ENCODE measurements around the gene CPED1.

Gene CPED1

DNA sequence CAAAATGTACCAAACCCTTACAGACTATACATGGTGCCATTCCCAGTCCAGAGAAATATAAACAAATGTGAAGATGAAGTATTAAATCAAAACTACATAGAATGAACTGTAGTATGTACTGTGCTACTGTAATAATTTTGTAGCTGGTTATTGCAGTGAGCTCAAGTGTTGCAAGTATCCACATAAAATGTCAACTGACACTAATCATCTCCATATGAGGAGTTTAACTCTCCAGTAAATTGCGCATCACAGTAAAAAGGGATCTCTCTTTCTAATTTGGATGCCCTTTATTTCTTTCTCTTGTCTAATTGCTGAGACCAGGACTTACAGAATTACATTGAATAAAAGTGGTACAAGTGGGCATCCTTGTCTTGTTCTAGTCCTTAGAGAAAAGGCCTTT lies 165.5 kb downstream of the CPED1 start:
- no peak overlapping the region for H3K9ac ChIP-seq (ENCODE audit: low read depth in 1 of 2, low read length in 2 of 2)
- H3K4me1 ChIP-seq (ENCODE audit: control insufficient read depth in 2 of 2, insufficient read depth in 2 of 2, low read length in 2 of 2): no peaks in the 10 kb centered on the region
- no peaks in the 10 kb centered on the region for H3K27me3 ChIP-seq (ENCODE audit: control insufficient read depth in 2 of 2, insufficient read depth in 2 of 2, low read length in 2 of 2)
- H3K27ac ChIP-seq (ENCODE audit: low read depth in 2 of 2, low read length in 2 of 2): no peak overlapping the region
- no peaks in the 10 kb centered on the region for H3K36me3 ChIP-seq (ENCODE audit: control insufficient read depth in 2 of 2, insufficient read depth in 2 of 2, low read length in 2 of 2)
- no peak overlapping the region for H3K4me3 ChIP-seq (ENCODE audit: low read length in 2 of 2)
- H3K9me3 ChIP-seq (ENCODE audit: control insufficient read depth in 2 of 2, low read length in 2 of 2): no peaks in the 10 kb centered on the region

DNA sequence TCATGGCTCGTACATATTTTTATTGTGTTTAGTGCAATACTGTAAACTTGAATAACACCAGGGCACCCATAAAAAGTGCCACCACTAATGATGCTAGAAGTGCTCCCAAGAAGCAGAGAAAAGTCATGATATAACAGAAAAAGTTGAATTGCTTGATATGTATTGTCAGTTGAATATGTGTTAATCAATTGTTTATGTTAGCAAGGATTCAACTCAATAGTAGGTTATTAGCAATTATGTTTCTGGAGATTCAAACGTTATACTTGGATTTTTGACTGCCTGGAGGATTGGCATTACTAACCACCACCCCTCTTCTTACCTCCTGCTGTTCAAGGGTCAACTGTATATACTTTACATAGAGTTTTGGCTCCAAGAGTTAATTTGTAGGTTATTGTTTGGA lies 168.3 kb downstream of the CPED1 start:
- H3K36me3 ChIP-seq (ENCODE audit: control insufficient read depth in 2 of 2, insufficient read depth in 2 of 2, low read length in 2 of 2): no peaks in the 10 kb centered on the region
- H3K4me3 ChIP-seq (ENCODE audit: low read length in 2 of 2): no peak overlapping the region
- no peaks in the 10 kb centered on the region for H3K4me1 ChIP-seq (ENCODE audit: control insufficient read depth in 2 of 2, insufficient read depth in 2 of 2, low read length in 2 of 2)
- H3K9me3 ChIP-seq (ENCODE audit: control insufficient read depth in 2 of 2, low read length in 2 of 2): no peaks in the 10 kb centered on the region
- no peak overlapping the region for H3K9ac ChIP-seq (ENCODE audit: low read depth in 1 of 2, low read length in 2 of 2)
- no peak overlapping the region for H3K27ac ChIP-seq (ENCODE audit: low read depth in 2 of 2, low read length in 2 of 2)
- H3K27me3 ChIP-seq (ENCODE audit: control insufficient read depth in 2 of 2, insufficient read depth in 2 of 2, low read length in 2 of 2): no peaks in the 10 kb centered on the region

DNA sequence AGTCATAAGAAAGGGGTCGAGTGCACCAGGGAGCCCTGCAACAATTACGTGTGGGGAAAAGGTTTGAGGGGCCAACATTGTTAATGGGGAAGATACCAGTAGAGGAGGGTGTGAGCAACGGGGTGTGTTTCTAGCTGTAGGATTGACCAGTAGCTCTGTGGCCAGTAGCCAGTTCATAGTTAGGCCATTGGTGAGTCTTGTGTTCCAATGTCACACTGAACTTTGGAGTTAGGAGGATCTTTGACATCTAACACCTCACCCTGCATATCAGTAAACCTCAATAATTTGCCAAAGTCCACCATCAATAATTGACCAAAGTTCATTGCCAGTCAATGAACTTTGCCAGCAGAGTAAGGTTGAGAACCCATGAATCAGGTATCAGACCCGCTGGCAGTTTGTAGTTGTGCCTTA lies 168.8 kb downstream of the CPED1 start:
- H3K27me3 ChIP-seq (ENCODE audit: control insufficient read depth in 2 of 2, insufficient read depth in 2 of 2, low read length in 2 of 2): no peaks in the 10 kb centered on the region
- no peak overlapping the region for H3K27ac ChIP-seq (ENCODE audit: low read depth in 2 of 2, low read length in 2 of 2)
- H3K36me3 ChIP-seq (ENCODE audit: control insufficient read depth in 2 of 2, insufficient read depth in 2 of 2, low read length in 2 of 2): no peaks in the 10 kb centered on the region
- no peak overlapping the region for H3K9ac ChIP-seq (ENCODE audit: low read depth in 1 of 2, low read length in 2 of 2)
- H3K4me1 ChIP-seq (ENCODE audit: control insufficient read depth in 2 of 2, insufficient read depth in 2 of 2, low read length in 2 of 2): no peaks in the 10 kb centered on the region
- H3K9me3 ChIP-seq (ENCODE audit: control insufficient read depth in 2 of 2, low read length in 2 of 2): no peaks in the 10 kb centered on the region
- H3K4me3 ChIP-seq (ENCODE audit: low read length in 2 of 2): no peak overlapping the region

- Histone ChIP-seq H3K4me1 (ENCODE audit: control insufficient read depth in 2 of 2, insufficient read depth in 2 of 2, low read length in 2 of 2) (no peaks in the 10 kb centered on the region), H3K9me3 (ENCODE audit: control insufficient read depth in 2 of 2, low read length in 2 of 2) (no peaks in the 10 kb centered on the region), H3K4me3 (ENCODE audit: low read length in 2 of 2) (no peak overlapping the region), H3K36me3 (ENCODE audit: control insufficient read depth in 2 of 2, insufficient read depth in 2 of 2, low read length in 2 of 2) (no peaks in the 10 kb centered on the region), H3K9ac (ENCODE audit: low read depth in 1 of 2, low read length in 2 of 2) (no peak overlapping the region), H3K27ac (ENCODE audit: low read depth in 2 of 2, low read length in 2 of 2) (no peak overlapping the region), H3K27me3 (ENCODE audit: control insufficient read depth in 2 of 2, insufficient read depth in 2 of 2, low read length in 2 of 2) (no peaks in the 10 kb centered on the region)
Measured at GRCh38 chr7:121157885-121158590, 169.5 kb downstream of the CPED1 start.

DNA sequence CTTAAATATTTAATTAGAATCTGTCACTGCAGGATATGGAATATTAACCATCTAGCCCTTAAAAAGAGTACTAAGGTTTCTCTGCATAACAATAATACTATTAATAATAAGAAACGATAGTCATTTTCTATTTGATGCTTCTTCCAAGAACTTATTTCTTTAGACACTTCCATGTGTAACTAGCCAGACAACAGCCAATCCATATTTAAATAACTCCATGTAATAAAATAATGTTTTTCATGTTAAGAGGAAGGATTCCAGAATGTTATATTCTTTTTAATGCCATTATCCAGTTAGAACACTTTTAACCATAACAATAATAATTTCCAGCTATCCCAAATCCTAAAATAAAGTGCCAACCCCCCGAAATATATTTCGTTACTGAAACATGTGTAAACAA lies 170.2 kb downstream of the CPED1 start:
- no peak overlapping the region for H3K9ac ChIP-seq (ENCODE audit: low read depth in 1 of 2, low read length in 2 of 2)
- no peaks in the 10 kb centered on the region for H3K36me3 ChIP-seq (ENCODE audit: control insufficient read depth in 2 of 2, insufficient read depth in 2 of 2, low read length in 2 of 2)
- H3K4me1 ChIP-seq (ENCODE audit: control insufficient read depth in 2 of 2, insufficient read depth in 2 of 2, low read length in 2 of 2): no peaks in the 10 kb centered on the region
- H3K27me3 ChIP-seq (ENCODE audit: control insufficient read depth in 2 of 2, insufficient read depth in 2 of 2, low read length in 2 of 2): no peaks in the 10 kb centered on the region
- no peak overlapping the region for H3K4me3 ChIP-seq (ENCODE audit: low read length in 2 of 2)
- no peak overlapping the region for H3K27ac ChIP-seq (ENCODE audit: low read depth in 2 of 2, low read length in 2 of 2)
- no peaks in the 10 kb centered on the region for H3K9me3 ChIP-seq (ENCODE audit: control insufficient read depth in 2 of 2, low read length in 2 of 2)

- Histone ChIP-seq H3K9me3 (ENCODE audit: control insufficient read depth in 2 of 2, low read length in 2 of 2) (no peaks in the 10 kb centered on the region), H3K4me3 (ENCODE audit: low read length in 2 of 2) (no peak overlapping the region), H3K9ac (ENCODE audit: low read depth in 1 of 2, low read length in 2 of 2) (no peak overlapping the region), H3K27ac (ENCODE audit: low read depth in 2 of 2, low read length in 2 of 2) (no peak overlapping the region), H3K4me1 (ENCODE audit: control insufficient read depth in 2 of 2, insufficient read depth in 2 of 2, low read length in 2 of 2) (no peaks in the 10 kb centered on the region), H3K36me3 (ENCODE audit: control insufficient read depth in 2 of 2, insufficient read depth in 2 of 2, low read length in 2 of 2) (no peaks in the 10 kb centered on the region), H3K27me3 (ENCODE audit: control insufficient read depth in 2 of 2, insufficient read depth in 2 of 2, low read length in 2 of 2) (no peaks in the 10 kb centered on the region)
Measured at GRCh38 chr7:121159553-121159952, 171.0 kb downstream of the CPED1 start.

GRCh38 chr7:121160150-121161008 lies 171.9 kb downstream of the CPED1 start:
- Histone ChIP-seq H3K9me3 (ENCODE audit: control insufficient read depth in 2 of 2, low read length in 2 of 2) (no peaks in the 10 kb centered on the region), H3K36me3 (ENCODE audit: control insufficient read depth in 2 of 2, insufficient read depth in 2 of 2, low read length in 2 of 2) (no peaks in the 10 kb centered on the region), H3K27ac (ENCODE audit: low read depth in 2 of 2, low read length in 2 of 2) (no peak overlapping the region), H3K9ac (ENCODE audit: low read depth in 1 of 2, low read length in 2 of 2) (no peak overlapping the region), H3K4me3 (ENCODE audit: low read length in 2 of 2) (no peak overlapping the region), H3K4me1 (ENCODE audit: control insufficient read depth in 2 of 2, insufficient read depth in 2 of 2, low read length in 2 of 2) (no peaks in the 10 kb centered on the region), H3K27me3 (ENCODE audit: control insufficient read depth in 2 of 2, insufficient read depth in 2 of 2, low read length in 2 of 2) (no peaks in the 10 kb centered on the region)

DNA sequence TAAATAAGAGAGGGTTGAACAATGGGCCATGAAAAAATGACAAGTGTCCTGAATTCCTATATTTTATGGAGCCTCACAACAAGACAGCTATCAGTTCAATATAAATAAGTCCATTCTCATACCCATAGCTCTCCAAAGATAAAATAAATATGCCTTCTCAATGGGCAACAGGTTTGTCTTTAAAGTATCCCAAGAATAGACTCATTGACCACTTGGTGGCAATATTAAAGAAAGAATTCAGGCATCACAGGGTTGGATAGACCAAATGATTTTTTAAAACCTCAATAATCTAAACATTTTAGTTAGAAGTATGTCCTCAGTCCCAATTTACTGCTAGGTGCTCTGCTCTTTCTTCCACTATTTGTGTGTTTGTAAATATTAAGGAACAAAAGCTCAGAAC lies 175.2 kb downstream of the CPED1 start:
- no peaks in the 10 kb centered on the region for H3K36me3 ChIP-seq (ENCODE audit: control insufficient read depth in 2 of 2, insufficient read depth in 2 of 2, low read length in 2 of 2)
- H3K9ac ChIP-seq (ENCODE audit: low read depth in 1 of 2, low read length in 2 of 2): no peak overlapping the region
- no peak overlapping the region for H3K4me3 ChIP-seq (ENCODE audit: low read length in 2 of 2)
- no peak overlapping the region for H3K27ac ChIP-seq (ENCODE audit: low read depth in 2 of 2, low read length in 2 of 2)
- no peaks in the 10 kb centered on the region for H3K27me3 ChIP-seq (ENCODE audit: control insufficient read depth in 2 of 2, insufficient read depth in 2 of 2, low read length in 2 of 2)
- H3K4me1 ChIP-seq (ENCODE audit: control insufficient read depth in 2 of 2, insufficient read depth in 2 of 2, low read length in 2 of 2): no peaks in the 10 kb centered on the region
- no peaks in the 10 kb centered on the region for H3K9me3 ChIP-seq (ENCODE audit: control insufficient read depth in 2 of 2, low read length in 2 of 2)

DNA sequence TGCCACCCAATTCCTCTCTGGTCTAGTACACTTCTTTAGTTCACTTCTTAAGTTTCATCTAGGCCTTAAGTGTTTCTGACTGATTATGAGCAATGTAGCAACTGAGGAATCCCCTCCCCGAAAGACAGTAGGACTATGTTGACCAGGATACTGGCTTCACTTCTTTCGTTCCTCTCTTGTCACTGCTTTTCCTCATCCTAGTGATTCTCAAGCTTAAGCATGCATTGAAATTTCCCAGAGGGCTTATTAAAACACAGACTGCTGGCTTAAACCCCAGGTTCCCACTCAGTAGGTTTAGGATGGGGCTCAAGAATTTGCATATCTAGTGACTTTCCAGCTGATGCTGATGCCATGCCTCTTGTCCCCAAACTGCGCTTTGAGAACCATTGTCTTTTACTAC lies 175.7 kb downstream of the CPED1 start:
- no peaks in the 10 kb centered on the region for H3K4me1 ChIP-seq (ENCODE audit: control insufficient read depth in 2 of 2, insufficient read depth in 2 of 2, low read length in 2 of 2)

GRCh38 chr7:121166916-121167315 lies 178.4 kb downstream of the CPED1 start:
- Histone ChIP-seq H3K9ac (ENCODE audit: low read depth in 1 of 2, low read length in 2 of 2) (no peak overlapping the region), H3K4me1 (ENCODE audit: control insufficient read depth in 2 of 2, insufficient read depth in 2 of 2, low read length in 2 of 2) (no peaks in the 10 kb centered on the region), H3K27ac (ENCODE audit: low read depth in 2 of 2, low read length in 2 of 2) (no peak overlapping the region), H3K4me3 (ENCODE audit: low read length in 2 of 2) (no peak overlapping the region), H3K27me3 (ENCODE audit: control insufficient read depth in 2 of 2, insufficient read depth in 2 of 2, low read length in 2 of 2) (no peaks in the 10 kb centered on the region), H3K9me3 (ENCODE audit: control insufficient read depth in 2 of 2, low read length in 2 of 2) (no peaks in the 10 kb centered on the region), H3K36me3 (ENCODE audit: control insufficient read depth in 2 of 2, insufficient read depth in 2 of 2, low read length in 2 of 2) (no peaks in the 10 kb centered on the region)

More for the DNA sequence above, 175.7 kb downstream of the CPED1 start:
- no peak overlapping the region for H3K27ac ChIP-seq (ENCODE audit: low read depth in 2 of 2, low read length in 2 of 2)
- H3K9ac ChIP-seq (ENCODE audit: low read depth in 1 of 2, low read length in 2 of 2): no peak overlapping the region
- H3K4me3 ChIP-seq (ENCODE audit: low read length in 2 of 2): no peak overlapping the region
- no peaks in the 10 kb centered on the region for H3K27me3 ChIP-seq (ENCODE audit: control insufficient read depth in 2 of 2, insufficient read depth in 2 of 2, low read length in 2 of 2)
- H3K9me3 ChIP-seq (ENCODE audit: control insufficient read depth in 2 of 2, low read length in 2 of 2): no peaks in the 10 kb centered on the region
- no peaks in the 10 kb centered on the region for H3K36me3 ChIP-seq (ENCODE audit: control insufficient read depth in 2 of 2, insufficient read depth in 2 of 2, low read length in 2 of 2)
